RWPE2 (cell line): Measurements from ENCODE around the gene HAO2.

Experiments
- ATAC-seq: fragments of 200-7000 bp; cut with Tn5 transposase; 3 replicates; pipeline ENCODE4 v1.9.1; 2021; ENCODE audit warnings: low read depth
- DNase-seq: peaks from one replicate; pipeline ENCODE4 v3.0.0-alpha.2; 2020; ENCODE audit warnings: low spot score
- H3K27ac ChIP-seq: fragments of 450-650 bp; 2 replicates; pipeline ENCODE4 v1.5.1; 2017; ENCODE audit warnings: mild to moderate bottlenecking; ENCODE audit not compliant: poor library complexity, severe bottlenecking
- H3K27me3 ChIP-seq: fragments of 250-450 bp; sonication (Bioruptor Pico); 2 replicates; pipeline ENCODE4 v1.5.1; 2021; ENCODE audit warnings: mild to moderate bottlenecking, moderate library complexity; ENCODE audit not compliant: insufficient read depth, poor library complexity, severe bottlenecking
- H3K36me3 ChIP-seq: fragments of 250-450 bp; sonication (Bioruptor Pico); 2 replicates; pipeline ENCODE4 v1.5.1; 2020; ENCODE audit warnings: low read depth, mild to moderate bottlenecking, moderate library complexity
- H3K4me1 ChIP-seq: fragments of 250-450 bp; sonication (Bioruptor Pico); 2 replicates; pipeline ENCODE4 v1.5.1; 2021; ENCODE audit warnings: mild to moderate bottlenecking, moderate library complexity; ENCODE audit not compliant: insufficient read depth, poor library complexity, severe bottlenecking
- H3K4me3 ChIP-seq: fragments of 250-450 bp; sonication (Bioruptor Pico); 2 replicates; pipeline ENCODE4 v1.5.1; 2021; ENCODE audit warnings: mild to moderate bottlenecking, moderate library complexity; ENCODE audit not compliant: severe bottlenecking
- H3K9me3 ChIP-seq: fragments of 250-450 bp; sonication (Bioruptor Pico); 2 replicates; pipeline ENCODE4 v1.5.1; 2021; ENCODE audit warnings: mild to moderate bottlenecking, moderate library complexity; ENCODE audit not compliant: severe bottlenecking
- TF ChIP-seq, protein P1 (sequence below): fragments of 450-650 bp; IDR thresholded peaks from one replicate; pipeline ENCODE4 v1.5.1; 2017; ENCODE audit warnings: mild to moderate bottlenecking, moderate library complexity; ENCODE audit not compliant: poor library complexity, severe bottlenecking

The HAO2 gene

DNA sequence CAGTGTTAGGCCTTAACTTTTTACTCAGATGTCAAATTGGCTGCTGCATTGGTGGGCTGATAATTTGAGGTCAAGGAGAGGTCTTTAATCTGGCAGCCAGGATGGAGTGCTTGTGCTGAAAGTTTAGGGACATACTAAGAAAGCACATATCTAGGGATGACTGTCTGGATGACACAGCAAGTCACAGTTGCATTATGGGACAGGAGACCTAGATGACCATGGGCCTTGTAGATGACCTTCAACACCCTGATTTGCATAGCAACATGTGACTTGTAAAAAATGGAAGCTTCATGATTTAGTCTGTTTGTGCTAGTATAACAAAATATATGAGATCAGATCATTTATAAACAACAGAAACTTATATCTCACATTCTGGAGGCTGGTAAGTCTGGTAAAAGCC lies 28.4 kb downstream of the HAO2 start:
- ATAC-seq (no peak), DNase-seq (no peak)
- no peaks in the 10 kb centered on the region for H3K27me3 ChIP-seq
- TF ChIP-seq, protein P1, sequence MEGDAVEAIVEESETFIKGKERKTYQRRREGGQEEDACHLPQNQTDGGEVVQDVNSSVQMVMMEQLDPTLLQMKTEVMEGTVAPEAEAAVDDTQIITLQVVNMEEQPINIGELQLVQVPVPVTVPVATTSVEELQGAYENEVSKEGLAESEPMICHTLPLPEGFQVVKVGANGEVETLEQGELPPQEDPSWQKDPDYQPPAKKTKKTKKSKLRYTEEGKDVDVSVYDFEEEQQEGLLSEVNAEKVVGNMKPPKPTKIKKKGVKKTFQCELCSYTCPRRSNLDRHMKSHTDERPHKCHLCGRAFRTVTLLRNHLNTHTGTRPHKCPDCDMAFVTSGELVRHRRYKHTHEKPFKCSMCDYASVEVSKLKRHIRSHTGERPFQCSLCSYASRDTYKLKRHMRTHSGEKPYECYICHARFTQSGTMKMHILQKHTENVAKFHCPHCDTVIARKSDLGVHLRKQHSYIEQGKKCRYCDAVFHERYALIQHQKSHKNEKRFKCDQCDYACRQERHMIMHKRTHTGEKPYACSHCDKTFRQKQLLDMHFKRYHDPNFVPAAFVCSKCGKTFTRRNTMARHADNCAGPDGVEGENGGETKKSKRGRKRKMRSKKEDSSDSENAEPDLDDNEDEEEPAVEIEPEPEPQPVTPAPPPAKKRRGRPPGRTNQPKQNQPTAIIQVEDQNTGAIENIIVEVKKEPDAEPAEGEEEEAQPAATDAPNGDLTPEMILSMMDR, result no peak
- H3K27ac ChIP-seq, result no peak overlapping the region
- H3K9me3 ChIP-seq, result no peaks in the 10 kb centered on the region
- H3K36me3 ChIP-seq, result no peaks in the 10 kb centered on the region
- no peak overlapping the region for H3K4me3 ChIP-seq
- no peaks in the 10 kb centered on the region for H3K4me1 ChIP-seq

DNA sequence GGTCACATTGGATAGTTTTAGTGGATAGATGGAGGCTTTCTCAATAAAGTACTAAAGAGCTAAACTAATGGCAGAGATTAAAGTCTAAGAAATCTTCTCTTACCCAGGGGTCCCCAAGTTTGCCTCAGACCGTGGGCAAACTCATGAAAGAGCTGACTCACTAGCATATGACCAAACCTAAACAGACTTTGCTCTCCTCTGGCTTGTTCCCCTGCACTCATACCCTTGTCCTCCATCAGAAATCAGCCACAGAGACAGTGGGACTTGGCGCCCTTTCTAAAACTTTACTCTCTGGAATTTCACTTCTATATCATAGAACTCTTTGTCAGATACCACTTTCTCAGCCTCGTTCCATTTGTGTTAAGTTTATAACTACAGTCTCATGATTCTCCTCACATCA lies 29.4 kb downstream of the HAO2 start:
- H3K4me1 ChIP-seq, result no peaks in the 10 kb centered on the region
- H3K27ac ChIP-seq, result no peak overlapping the region
- no peaks in the 10 kb centered on the region for H3K36me3 ChIP-seq
- TF ChIP-seq, protein P1, result no peak
- no peaks in the 10 kb centered on the region for H3K27me3 ChIP-seq
- ATAC-seq (no peak), DNase-seq (no peak)
- H3K4me3 ChIP-seq, result no peak overlapping the region
- no peaks in the 10 kb centered on the region for H3K9me3 ChIP-seq

- H3K4me3 ChIP-seq, result no peak overlapping the region
- H3K4me1 ChIP-seq, result no peaks in the 10 kb centered on the region
- no peaks in the 10 kb centered on the region for H3K9me3 ChIP-seq
- TF ChIP-seq, protein P1, result no peak
- H3K27ac ChIP-seq, result no peak overlapping the region
- H3K36me3 ChIP-seq, result no peaks in the 10 kb centered on the region
- H3K27me3 ChIP-seq, result peaks cover 8% of the 10 kb centered on the region
- DNase-seq, result no peak
- ATAC-seq, result no peak
Measured at GRCh38 chr1:119404736-119405135, 36.2 kb downstream of the HAO2 start.

GRCh38 chr1:119409731-119410130 lies 41.1 kb downstream of the HAO2 start:
- TF ChIP-seq, protein P1, result no peak
- no peak overlapping the region for H3K27ac ChIP-seq

DNA sequence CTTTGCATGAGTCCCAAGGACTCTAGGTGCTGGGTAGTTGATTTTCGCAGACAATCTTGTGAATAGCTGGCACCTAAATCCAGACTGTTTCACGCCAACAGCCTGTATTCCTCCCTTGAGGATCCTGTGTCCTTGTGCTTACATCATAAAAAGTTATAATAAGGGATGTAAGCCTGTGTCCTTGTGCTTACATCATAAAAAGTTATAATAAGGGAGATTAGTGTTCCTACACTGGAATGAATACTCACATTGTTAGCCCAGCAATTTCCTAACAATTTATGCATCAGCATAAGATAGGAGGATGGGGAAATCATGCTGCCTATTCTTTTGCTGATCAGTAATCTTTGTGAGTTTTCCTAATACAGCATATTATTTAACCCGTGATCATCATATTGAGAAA lies 42.4 kb downstream of the HAO2 start:
- H3K27ac ChIP-seq, result no peak overlapping the region
- no peak for DNase-seq
- no peaks in the 10 kb centered on the region for H3K9me3 ChIP-seq
- ATAC-seq, result no peak
- no peaks in the 10 kb centered on the region for H3K36me3 ChIP-seq
- TF ChIP-seq, protein P1, result no peak
- no peaks in the 10 kb centered on the region for H3K4me1 ChIP-seq
- H3K4me3 ChIP-seq, result no peak overlapping the region
- peaks cover 8% of the 10 kb centered on the region for H3K27me3 ChIP-seq

More at GRCh38 chr1:119409731-119410130, 41.1 kb downstream of the HAO2 start:
- Histone ChIP-seq H3K36me3 (no peaks in the 10 kb centered on the region), H3K4me3 (no peak overlapping the region), H3K9me3 (no peaks in the 10 kb centered on the region), H3K4me1 (no peaks in the 10 kb centered on the region), H3K27me3 (peaks cover 8% of the 10 kb centered on the region)
- no peak for ATAC-seq
- no peak for DNase-seq
